A549 (cell line): ENCODE measurements around the gene CCDC71.

Experiments
- CTCF ChIP-seq: fragments of >200 bp; sonication (Bioruptor Twin); formaldehyde crosslinking; IDR thresholded peaks from 3 replicates; pipeline ENCODE4 v1.5.1; 2016
- EP300 ChIP-seq, 2 experiments: fragments of >200 bp; sonication (Bioruptor Twin); formaldehyde crosslinking; IDR thresholded peaks; 2 replicates in 1 of 2; 3 replicates in 1 of 2; pipeline ENCODE4 v1.6.1; 2016 to 2017
- HDAC2 ChIP-seq: fragments of 200-600 bp; sonication (generic); IDR thresholded peaks from 2 replicates; pipeline ENCODE4 v1.6.1; 2016
- JUN ChIP-seq, 2 experiments: fragments of >200 bp; sonication (Bioruptor Twin); formaldehyde crosslinking; IDR thresholded peaks; 2 replicates in 1 of 2; 3 replicates in 1 of 2; pipeline ENCODE4 v1.6.1; 2016 to 2017
- MAFK ChIP-seq: fragments of 450-650 bp; IDR thresholded peaks from 2 replicates; pipeline ENCODE4 v1.6.1; 2014; ENCODE audit not compliant: partially characterized antibody
- POLR2A ChIP-seq: IDR thresholded peaks from 2 replicates; pipeline ENCODE4 v1.6.1; 2012; ENCODE audit warnings: mild to moderate bottlenecking, low read length
- SREBF2 ChIP-seq: fragments of 450-650 bp; IDR thresholded peaks from 2 replicates; pipeline ENCODE4 v1.6.1; 2014; ENCODE audit warnings: mild to moderate bottlenecking, moderate library complexity
- USF2 ChIP-seq: fragments of 450-650 bp; IDR thresholded peaks from 2 replicates; pipeline ENCODE4 v1.6.1; 2014; ENCODE audit warnings: antibody characterized with exemption
- ZFP36 ChIP-seq: fragments of 450-650 bp; IDR thresholded peaks from 2 replicates; pipeline ENCODE4 v1.6.1; 2014; ENCODE audit warnings: borderline replicate concordance; ENCODE audit not compliant: partially characterized antibody

GRCh38 chr3:49131040-49131439 lies 35.1 kb downstream of the CCDC71 start:
- no peak for TF ChIP-seq CTCF
- no peak for TF ChIP-seq MAFK
- no peak for TF ChIP-seq ZFP36
- TF ChIP-seq SREBF2 = no peak
- TF ChIP-seq POLR2A = no peak
- no peak for TF ChIP-seq HDAC2
- no peak for TF ChIP-seq JUN (IDR thresholded peaks at IDR 0.05)
- no peak for TF ChIP-seq USF2
- TF ChIP-seq EP300 (IDR thresholded peaks at IDR 0.05) = no peak
